WTC11 (cell line): ENCODE data around the gene IGFBP1. TPM values are rescaled to one million over a fixed set of nuclear protein-coding genes. Genes with fewer than 3 reads are reported as not detected.

Source experiments
- ATAC-seq: fragments of 200-7000 bp; cut with Tn5 transposase; 2 replicates; pipeline ENCODE4 v1.10.0; 2021; ENCODE audit warnings: mild to moderate bottlenecking, moderate library complexity
- CTCF ChIA-PET: fragments of 300-600 bp; sonication (Branson Sonifier 250); formaldehyde crosslinking; loops from one replicate; lab custom pipeline; 2021; ENCODE audit warnings: antibody characterized with exemption; lab: Charles Lee
- POLR2A ChIA-PET: fragments of 350-600 bp; sonication (Branson Sonifier 250); formaldehyde crosslinking; loops from one replicate; lab custom pipeline; 2021; ENCODE audit warnings: antibody characterized with exemption; lab: Charles Lee
- DNase-seq: peaks from one replicate; pipeline ENCODE4 v3.0.0; 2021; ENCODE audit warnings: low spot score
- H3K27ac Mint-ChIP-seq: 2 replicates; pipeline ENCODE4 v1.8.0; 2021; ENCODE audit warnings: mixed read lengths
- H3K27me3 Mint-ChIP-seq: 2 replicates; pipeline ENCODE4 v1.8.0; 2021; ENCODE audit warnings: low read depth, mild to moderate bottlenecking, moderate library complexity, mixed read lengths
- H3K36me3 Mint-ChIP-seq: 2 replicates; pipeline ENCODE4 v1.8.0; 2021; ENCODE audit warnings: mixed read lengths
- H3K4me1 Mint-ChIP-seq: 2 replicates; pipeline ENCODE4 v1.8.0; 2022; ENCODE audit warnings: mixed read lengths
- H3K4me3 Mint-ChIP-seq: 2 replicates; pipeline ENCODE4 v1.8.0; 2021; ENCODE audit warnings: mild to moderate bottlenecking, moderate library complexity, mixed read lengths
- H3K9me3 Mint-ChIP-seq: 2 replicates; pipeline ENCODE4 v1.8.0; 2021; ENCODE audit warnings: mixed read lengths
- ATF6 ChIP-seq: sonication (generic); formaldehyde crosslinking; IDR thresholded peaks from 2 replicates; pipeline ENCODE4 v1.8.1; 2023; ENCODE audit warnings: mild to moderate bottlenecking, missing genetic modification reagents
- FOXJ3 ChIP-seq: sonication (generic); formaldehyde crosslinking; IDR thresholded peaks from 2 replicates; pipeline ENCODE4 v1.9.0; 2021; ENCODE audit warnings: missing genetic modification reagents, mild to moderate bottlenecking, borderline replicate concordance
- FOXP4 ChIP-seq: sonication (generic); formaldehyde crosslinking; IDR thresholded peaks from 2 replicates; pipeline ENCODE4 v1.8.0; 2022; ENCODE audit warnings: mild to moderate bottlenecking, missing genetic modification reagents
- GABPB1 ChIP-seq: sonication (generic); formaldehyde crosslinking; IDR thresholded peaks from 2 replicates; pipeline ENCODE4 v1.8.1; 2023; ENCODE audit warnings: mild to moderate bottlenecking, missing genetic modification reagents
- KAT7 ChIP-seq: sonication (generic); formaldehyde crosslinking; IDR thresholded peaks from 2 replicates; pipeline ENCODE4 v1.8.1; 2023; ENCODE audit warnings: missing genetic modification reagents, mild to moderate bottlenecking, borderline replicate concordance
- NR3C1 ChIP-seq: sonication (generic); formaldehyde crosslinking; conservative IDR thresholded peaks from 2 replicates; pipeline ENCODE4 v1.8.1; 2023; ENCODE audit warnings: low read depth, mild to moderate bottlenecking, missing genetic modification reagents
- OVOL2 ChIP-seq: fragments of 250-450 bp; sonication (Bioruptor Pico); IDR thresholded peaks from 2 replicates; pipeline ENCODE4 v1.9.0; 2021; ENCODE audit warnings: mild to moderate bottlenecking, borderline replicate concordance
- RORB ChIP-seq: fragments of 250-450 bp; sonication (Bioruptor Pico); IDR thresholded peaks from 2 replicates; pipeline ENCODE4 v1.9.0; 2021; ENCODE audit warnings: mild to moderate bottlenecking
- SMAD4 ChIP-seq: sonication (generic); formaldehyde crosslinking; IDR thresholded peaks from 2 replicates; pipeline ENCODE4 v1.8.0; 2022; ENCODE audit warnings: mild to moderate bottlenecking, missing genetic modification reagents
- SOX15 ChIP-seq: fragments of 250-450 bp; sonication (Bioruptor Pico); IDR thresholded peaks from 2 replicates; pipeline ENCODE4 v1.9.0; 2021; ENCODE audit warnings: mild to moderate bottlenecking
- TP53 ChIP-seq: sonication (generic); formaldehyde crosslinking; IDR thresholded peaks from 2 replicates; pipeline ENCODE4 v1.8.1; 2023; ENCODE audit warnings: mild to moderate bottlenecking, missing genetic modification reagents
- USF1 ChIP-seq: sonication (generic); formaldehyde crosslinking; IDR thresholded peaks from 2 replicates; pipeline ENCODE4 v1.8.0; 2022; ENCODE audit warnings: mild to moderate bottlenecking, missing genetic modification reagents
- ZBTB43 ChIP-seq: sonication (generic); formaldehyde crosslinking; IDR thresholded peaks from 2 replicates; pipeline ENCODE4 v1.8.1; 2023; ENCODE audit warnings: mild to moderate bottlenecking, missing genetic modification reagents
- ZNF416 ChIP-seq: fragments of 250-450 bp; sonication (Bioruptor Pico); IDR thresholded peaks from 2 replicates; pipeline ENCODE4 v1.9.0; 2021; ENCODE audit warnings: mild to moderate bottlenecking, inconsistent platforms
- ZNF512 ChIP-seq: sonication (generic); formaldehyde crosslinking; IDR thresholded peaks from 2 replicates; pipeline ENCODE4 v1.8.1; 2022; ENCODE audit warnings: missing genetic modification reagents, borderline replicate concordance
- ZSCAN18 ChIP-seq: fragments of 250-450 bp; sonication (Bioruptor Pico); IDR thresholded peaks from 2 replicates; pipeline ENCODE4 v2.1.2; 2022; ENCODE audit warnings: mild to moderate bottlenecking, moderate library complexity
- total RNA-seq: library from RNA; stranded (reverse); gene quantifications from 3 replicates; pipeline ENCODE4 v1.2.3, GENCODE V29; 2021

Gene IGFBP1
- total RNA-seq, 1 experiment from 2014 or later = 0.37 TPM

- Mint-ChIP-seq H3K36me3 (no peaks in the 10 kb centered on the region), H3K9me3 (no peaks in the 10 kb centered on the region), H3K27me3 (peaks cover 58% of the 10 kb centered on the region), H3K4me1 (peaks cover 30% of the 10 kb centered on the region), H3K27ac (no peak overlapping the region), H3K4me3 (no peak overlapping the region)
- ChIA-PET CTCF (interaction anchor here (1.7 kb wide), 1 partner anchor 13 kb away, joined by 6 read pairs; no protein-coding TSS in a partner anchor), POLR2A (no interaction called here)
- DNase-seq = no peak
- ATAC-seq = no peak
- TF ChIP-seq OVOL2 (CRISPR knock-in tag) (no peak), GABPB1 (CRISPR knock-in tag) (peak; percentile 98)
Observed at GRCh38 chr7:45885264-45885882, 2.9 kb upstream of the IGFBP1 start.

- POLR2A ChIA-PET = no interaction called here
- H3K4me3 Mint-ChIP-seq = no peak overlapping the region
- H3K4me1 Mint-ChIP-seq = peaks cover 27% of the 10 kb centered on the region
- peaks cover 65% of the 10 kb centered on the region for H3K27me3 Mint-ChIP-seq
- ATAC-seq = no peak
- no peaks in the 10 kb centered on the region for H3K36me3 Mint-ChIP-seq
- TF ChIP-seq ZSCAN18 (CRISPR knock-in tag) = no peak
- no peak for TF ChIP-seq ZNF416 (CRISPR knock-in tag)
- no peak for TF ChIP-seq ATF6 (CRISPR knock-in tag)
- TF ChIP-seq FOXJ3 (CRISPR knock-in tag) = no peak
- TF ChIP-seq ZNF512 (CRISPR knock-in tag) = no peak
- TF ChIP-seq TP53 = no peak
- TF ChIP-seq KAT7 (CRISPR knock-in tag) = no peak
- no peak for TF ChIP-seq SMAD4 (CRISPR knock-in tag)
- no peak for TF ChIP-seq FOXP4 (CRISPR knock-in tag)
- no peak for DNase-seq
- CTCF ChIA-PET = interaction anchor here (2.2 to 2.5 kb wide), 2 partner anchors 23 to 31 kb away, joined by 9 to 13 read pairs; no protein-coding TSS in a partner anchor
- no peak overlapping the region for H3K27ac Mint-ChIP-seq
- no peaks in the 10 kb centered on the region for H3K9me3 Mint-ChIP-seq
Observed at GRCh38 chr7:45886931-45887667, 1.2 kb upstream of the IGFBP1 start.

GRCh38 chr7:45888993-45889366, 692 bp downstream of the IGFBP1 start:
- TF ChIP-seq SOX15 (CRISPR knock-in tag) (no peak), SMAD4 (CRISPR knock-in tag) (no peak), NR3C1 (CRISPR knock-in tag) (no peak), USF1 (CRISPR knock-in tag) (no peak), RORB (CRISPR knock-in tag) (no peak), OVOL2 (CRISPR knock-in tag) (no peak), ZBTB43 (CRISPR knock-in tag) (no peak)
- peaks cover 61% of the 10 kb centered on the region for H3K27me3 Mint-ChIP-seq
- CTCF ChIA-PET = interaction anchor here (1.0 to 2.5 kb wide), 5 partner anchors 17 to 33 kb away, joined by 4 to 13 read pairs (median 9); partner anchors contain the start of gene IGFBP3
- peak overlapping the region; percentile 62 for H3K4me3 Mint-ChIP-seq
- H3K36me3 Mint-ChIP-seq = no peaks in the 10 kb centered on the region
- no peak overlapping the region for H3K27ac Mint-ChIP-seq
- no peak for DNase-seq
- peaks cover 16% of the 10 kb centered on the region for H3K4me1 Mint-ChIP-seq
- peak; percentile 62 for ATAC-seq
- H3K9me3 Mint-ChIP-seq = no peaks in the 10 kb centered on the region
- POLR2A ChIA-PET = interaction anchor here (1.0 kb wide), 1 partner anchor 1291 kb away, joined by 3 read pairs; no protein-coding TSS in a partner anchor
